SW480 (cell line): ENCODE measurements around the gene ASIP.
"Not testable (repeated sequence)": the region's sequence is repeated elsewhere in the genome, so short reads cannot be mapped to it uniquely, and the experiment has no call there.

ENCODE experiments used
- DNase-seq: peaks from one replicate; pipeline ENCODE4 v3.0.0-alpha.2; 2016; ENCODE audit warnings: low spot score

ASIP gene

DNA sequence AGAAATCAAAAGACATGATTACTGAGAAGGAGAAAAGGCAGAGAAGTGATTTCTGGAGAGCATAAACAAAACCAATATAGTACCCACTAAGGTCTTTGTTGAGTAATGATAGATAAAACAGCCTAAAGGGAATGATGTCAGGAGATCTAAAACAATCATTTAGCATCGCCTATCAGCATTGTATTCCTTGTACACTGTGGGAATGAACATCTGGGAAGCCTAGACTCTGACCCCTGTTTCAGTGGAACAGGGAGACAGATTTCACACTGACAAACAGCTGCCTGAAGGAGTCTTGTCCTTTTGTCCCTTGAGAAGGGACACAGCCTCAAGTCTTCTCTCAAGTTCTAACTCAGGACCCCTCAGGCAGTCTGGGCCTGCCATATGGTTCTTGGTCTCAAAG lies 1.7 kb downstream of the ASIP start:
- no peak for DNase-seq

DNA sequence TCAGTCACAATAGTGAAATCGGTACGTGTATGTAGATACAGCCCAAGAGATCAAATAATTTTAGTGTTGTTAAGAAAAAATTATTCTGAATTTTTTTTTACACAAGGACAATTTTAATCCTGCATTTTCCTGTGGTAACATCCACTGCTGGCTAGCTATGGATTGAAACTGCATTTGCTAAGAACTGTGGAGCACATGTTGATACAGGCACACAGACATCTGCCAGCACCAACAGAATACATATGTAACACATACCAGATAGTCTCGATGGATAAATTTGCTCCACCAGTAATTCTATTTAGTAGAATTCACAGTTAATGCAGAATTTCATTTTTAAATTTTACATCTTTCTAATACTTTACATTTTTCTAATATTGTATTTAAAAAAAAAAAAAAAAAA lies 2.2 kb downstream of the ASIP start:
- no peak for DNase-seq

DNA sequence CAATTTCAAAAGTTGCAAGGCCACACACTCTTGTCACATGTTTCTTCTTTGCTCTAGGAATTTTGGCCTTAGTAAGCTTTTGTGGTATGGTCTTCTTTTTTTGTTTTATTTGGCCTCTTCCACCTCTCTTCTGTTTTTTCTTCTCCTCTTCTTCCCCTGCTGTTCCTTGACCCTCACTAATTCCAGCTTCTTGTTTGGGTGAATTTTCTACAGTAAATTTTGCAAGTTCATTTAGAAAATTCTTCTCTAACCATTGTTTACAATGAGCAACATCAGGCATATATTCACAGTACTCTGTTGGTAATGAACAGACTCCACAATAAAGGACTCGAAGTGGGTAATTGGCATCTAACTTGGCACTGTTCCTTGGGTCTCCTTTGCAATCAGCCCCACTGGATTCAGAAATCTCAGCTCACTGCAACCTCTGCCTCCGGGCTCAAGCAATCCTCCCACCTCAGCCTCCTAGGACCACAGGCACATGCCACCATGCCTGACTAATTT lies 5.0 kb downstream of the ASIP start:
- DNase-seq = no peak

DNA sequence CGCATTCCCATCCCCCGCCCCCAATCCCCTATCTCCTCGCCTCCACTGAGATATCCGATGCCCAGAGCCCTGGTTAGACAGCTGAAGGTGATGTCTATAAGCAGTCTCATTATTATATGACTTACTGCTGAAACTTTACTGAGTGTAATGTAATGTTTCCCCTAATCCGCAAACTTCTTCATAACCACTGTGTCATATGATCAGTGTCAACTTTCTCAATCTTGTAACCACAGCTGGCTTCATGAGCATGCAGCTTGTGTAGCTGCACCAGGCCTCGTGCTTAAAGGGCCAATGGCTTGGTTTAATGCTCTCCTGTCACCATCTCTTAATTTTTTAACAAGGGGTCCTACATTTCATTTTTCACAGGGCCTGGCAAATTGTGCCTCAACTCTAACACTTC lies 8.1 kb downstream of the ASIP start:
- no peak for DNase-seq

DNA sequence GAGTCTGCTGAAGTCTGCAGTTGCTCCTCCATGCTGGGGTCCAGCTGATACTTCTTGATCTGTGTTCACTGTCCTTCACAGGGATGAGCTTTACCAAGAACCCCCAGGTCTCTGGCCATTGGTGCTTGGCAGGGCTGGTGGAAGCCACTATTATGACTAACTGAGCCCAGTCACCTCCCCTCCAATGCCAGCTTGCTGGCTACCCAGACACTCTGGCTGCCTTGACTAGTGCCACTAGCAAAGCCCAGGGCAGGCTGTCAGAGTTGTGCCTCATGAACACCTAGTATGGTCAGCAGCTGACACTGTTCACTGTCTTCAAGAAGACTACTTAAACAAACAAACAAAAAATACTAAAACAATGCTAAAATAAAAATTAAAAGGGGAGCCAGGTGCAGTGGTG lies 8.8 kb downstream of the ASIP start:
- no peak for DNase-seq

DNA sequence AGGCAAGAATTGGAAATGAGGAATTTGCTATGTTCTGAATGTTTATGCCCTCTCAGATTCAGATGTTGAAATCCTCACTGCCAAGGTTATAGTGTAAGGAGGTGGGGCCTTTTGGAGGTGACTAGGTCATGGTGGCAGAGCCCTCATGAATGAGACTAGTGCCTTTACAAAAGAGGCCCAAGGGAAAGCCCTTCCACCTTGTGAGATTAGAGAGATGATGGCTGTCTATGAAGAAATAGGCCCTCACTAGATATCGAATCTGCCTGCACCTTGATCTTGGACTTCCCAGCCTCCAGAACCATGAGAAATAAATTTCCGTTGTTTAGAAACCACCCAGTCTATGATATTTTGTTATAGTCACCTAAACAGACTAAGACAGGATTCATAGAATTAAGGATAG lies 10.4 kb downstream of the ASIP start:
- DNase-seq = no peak

DNA sequence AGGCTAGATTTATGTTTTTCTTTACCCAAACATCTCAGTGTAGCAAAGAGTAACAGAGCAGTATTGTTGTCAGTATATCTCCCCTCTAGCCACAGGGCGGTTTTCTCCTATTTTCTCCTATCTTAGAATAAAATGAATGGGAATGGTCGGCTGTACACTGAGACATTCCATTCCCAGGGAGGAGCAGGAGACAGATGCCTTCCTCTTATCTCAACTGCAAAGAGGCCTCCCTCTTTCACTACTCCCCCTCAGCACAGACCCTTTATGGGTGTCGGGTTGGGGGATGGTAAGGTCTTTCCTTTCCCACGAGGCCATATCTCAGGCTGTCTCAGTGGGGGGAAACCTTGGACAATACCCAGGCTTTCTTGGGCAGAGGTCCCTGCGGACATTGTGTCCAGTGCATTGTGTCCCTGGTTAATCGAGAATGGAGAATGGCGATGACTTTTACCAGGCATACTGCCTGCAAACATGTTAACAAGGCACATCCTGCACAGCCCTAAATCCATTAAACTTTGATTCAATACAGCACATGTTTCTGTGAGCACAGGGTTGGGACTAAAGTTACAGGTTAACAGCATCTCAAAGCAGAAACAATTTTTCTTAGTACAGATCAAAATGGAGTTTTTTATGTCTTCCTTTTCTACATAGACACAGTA lies 11.3 kb downstream of the ASIP start:
- DNase-seq = not testable (repeated sequence)

DNA sequence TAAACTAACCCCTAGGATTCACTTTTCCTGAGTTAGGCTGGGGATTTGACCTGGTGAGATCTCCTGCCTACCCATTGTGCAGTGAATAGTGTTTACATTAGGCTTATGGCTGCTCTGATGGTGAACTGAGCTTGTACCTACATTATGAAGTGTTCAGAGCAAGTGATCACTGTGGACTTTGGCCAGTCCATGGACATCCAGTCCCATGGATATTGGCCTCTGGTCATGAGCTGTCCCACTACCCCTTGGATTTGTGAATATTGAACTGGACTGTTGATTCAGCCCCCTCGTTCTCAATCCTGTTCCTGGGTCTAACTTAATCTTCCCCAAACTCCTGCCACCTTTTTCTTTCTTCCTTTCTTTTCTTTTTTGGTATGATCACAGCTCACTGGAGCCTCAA lies 13.8 kb downstream of the ASIP start:
- no peak for DNase-seq

DNA sequence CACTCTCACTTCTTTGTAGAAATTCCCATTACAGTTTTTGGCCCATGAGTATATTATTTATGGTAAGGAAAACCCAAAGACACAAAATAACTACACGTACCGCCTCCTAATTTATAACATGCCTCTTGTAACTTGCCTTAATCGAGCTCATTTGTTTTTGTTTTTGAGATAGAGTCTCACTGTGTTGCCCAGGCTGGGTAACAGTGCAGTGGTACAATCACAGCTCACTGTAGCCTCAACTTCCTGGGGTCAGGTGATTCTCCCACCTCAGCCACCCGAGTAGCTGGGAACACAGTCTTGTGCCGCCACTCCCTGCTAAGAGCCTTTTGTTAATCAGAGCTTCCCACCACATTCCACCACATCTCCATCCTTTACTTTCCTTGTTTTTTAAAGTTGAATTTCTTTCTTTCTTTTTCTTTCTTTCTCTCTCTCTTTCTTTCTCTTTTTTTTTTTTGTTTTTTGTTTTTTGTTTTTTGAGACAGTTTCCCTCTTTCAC lies 15.5 kb downstream of the ASIP start:
- no peak for DNase-seq

DNA sequence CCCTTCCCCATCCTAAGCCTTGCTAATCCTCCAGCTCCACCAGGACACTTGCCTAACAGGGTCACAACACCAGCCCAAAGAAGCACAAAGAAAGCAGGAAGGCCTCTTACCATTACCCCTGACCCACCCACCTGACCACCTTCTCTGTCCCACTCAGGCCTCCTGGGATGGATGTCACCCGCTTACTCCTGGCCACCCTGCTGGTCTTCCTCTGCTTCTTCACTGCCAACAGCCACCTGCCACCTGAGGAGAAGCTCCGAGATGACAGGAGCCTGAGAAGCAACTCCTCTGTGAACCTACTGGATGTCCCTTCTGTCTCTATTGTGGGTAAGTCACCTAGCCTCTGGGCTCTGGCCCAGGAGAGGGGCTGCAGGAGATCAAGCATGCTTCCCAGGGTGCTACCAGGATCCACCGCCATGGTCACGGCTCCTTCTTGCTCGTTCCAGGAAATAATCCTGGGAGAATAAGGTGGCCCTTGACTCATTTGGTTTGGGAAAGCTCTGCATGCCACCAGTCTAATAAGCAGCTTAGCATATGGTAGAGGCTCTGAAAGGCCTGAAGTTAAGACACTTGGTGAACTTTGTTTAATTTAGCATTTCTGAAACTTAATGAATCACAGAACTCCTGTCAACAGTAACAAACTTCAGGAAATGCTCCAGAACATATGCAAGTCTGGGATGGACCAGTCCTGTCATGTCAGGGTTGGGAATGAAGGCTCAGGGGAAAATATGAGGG lies 19.2 kb downstream of the ASIP start:
- DNase-seq = no peak

DNA sequence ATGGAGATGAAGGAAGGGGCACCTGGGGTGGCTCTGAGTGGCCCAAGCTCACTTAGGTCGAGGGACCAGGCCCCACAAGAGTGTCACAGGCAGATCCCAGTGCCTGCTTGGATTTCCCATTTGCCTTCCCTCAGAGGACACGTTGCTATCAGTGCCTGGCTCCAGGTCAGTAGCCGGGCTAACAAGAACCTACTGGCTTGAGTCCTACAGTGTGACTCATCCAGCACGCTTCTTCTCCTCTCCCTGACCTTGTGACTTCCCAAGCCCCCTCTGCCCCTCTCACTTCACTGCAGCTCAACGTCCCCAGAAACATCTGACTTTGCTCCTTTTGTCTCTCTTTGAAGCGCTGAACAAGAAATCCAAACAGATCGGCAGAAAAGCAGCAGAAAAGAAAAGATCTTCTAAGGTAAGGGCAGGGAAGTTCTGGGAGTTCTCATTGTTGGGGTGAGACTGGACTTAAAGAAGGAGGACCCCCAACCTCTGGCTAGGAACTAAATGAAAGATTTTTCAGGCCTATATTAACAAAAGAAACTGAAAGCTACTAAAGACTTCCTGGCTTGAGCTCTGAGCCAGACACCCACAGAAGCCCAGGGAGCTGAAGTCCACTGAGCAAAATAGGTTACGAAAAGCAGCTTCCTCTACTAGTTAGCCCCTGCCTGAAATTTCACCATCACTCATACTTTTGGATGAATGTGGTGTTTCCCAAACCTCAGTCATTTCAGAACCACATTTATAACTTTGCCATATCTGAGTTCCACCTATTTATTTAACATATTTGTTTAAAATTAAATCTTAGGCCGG lies 21.5 kb downstream of the ASIP start:
- DNase-seq = no peak

DNA sequence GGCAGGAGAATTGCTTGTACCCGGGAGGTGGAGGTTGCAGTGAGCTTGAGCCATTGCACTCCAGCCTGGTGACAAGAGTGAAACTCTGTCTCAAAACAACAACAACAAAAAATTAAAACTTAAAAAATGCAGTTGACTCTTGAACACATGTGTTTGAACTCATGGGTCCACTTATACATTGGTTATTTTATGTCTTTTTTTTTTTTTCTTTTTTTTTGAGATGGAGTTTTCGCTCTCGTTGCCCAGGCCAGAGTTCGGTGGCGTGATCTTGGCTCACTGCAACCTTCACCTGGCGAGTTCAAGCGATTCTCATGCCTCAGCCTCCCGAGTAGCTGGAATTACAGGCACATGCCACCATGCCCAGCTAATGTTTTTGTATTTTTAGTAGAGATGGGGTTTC lies 22.2 kb downstream of the ASIP start:
- not testable (repeated sequence) for DNase-seq

DNA sequence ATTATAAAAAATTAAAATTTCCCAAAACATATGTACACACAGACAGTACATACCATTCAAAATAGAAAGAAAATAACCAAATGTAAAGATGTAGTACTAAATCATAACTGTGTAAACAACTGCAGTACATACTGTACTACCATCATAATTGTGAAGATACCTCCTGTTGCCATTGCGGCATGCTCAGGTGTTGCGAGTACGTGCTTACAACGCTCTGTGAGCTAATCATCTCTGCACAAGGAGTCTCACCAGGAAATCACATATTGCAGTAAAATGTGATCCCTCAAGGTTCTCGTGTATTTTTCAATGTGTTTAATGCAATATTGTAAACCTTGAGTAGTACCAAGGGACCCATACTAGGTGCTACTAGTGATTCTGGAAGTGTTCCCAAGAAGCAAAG lies 22.9 kb downstream of the ASIP start:
- no peak for DNase-seq

DNA sequence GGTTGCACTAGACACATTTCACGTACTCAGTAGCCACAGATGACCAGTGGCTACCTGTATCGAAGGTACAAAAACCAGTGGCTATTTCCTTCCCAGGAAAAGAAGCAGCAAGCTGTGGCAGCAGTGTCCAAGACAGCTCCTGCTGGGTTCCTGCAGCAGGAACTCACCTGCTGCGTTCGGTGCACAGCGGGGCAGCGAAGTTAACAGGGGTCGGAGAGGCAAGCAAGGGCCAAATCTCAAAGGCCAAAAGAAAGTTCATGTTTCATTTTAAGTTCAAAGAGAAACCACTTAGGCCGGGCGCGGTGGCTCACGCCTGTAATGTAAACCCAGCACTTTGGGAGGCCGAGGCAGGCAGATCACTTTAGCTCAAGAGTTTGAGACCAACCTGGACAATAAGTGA lies 26.9 kb downstream of the ASIP start:
- DNase-seq = no peak

DNA sequence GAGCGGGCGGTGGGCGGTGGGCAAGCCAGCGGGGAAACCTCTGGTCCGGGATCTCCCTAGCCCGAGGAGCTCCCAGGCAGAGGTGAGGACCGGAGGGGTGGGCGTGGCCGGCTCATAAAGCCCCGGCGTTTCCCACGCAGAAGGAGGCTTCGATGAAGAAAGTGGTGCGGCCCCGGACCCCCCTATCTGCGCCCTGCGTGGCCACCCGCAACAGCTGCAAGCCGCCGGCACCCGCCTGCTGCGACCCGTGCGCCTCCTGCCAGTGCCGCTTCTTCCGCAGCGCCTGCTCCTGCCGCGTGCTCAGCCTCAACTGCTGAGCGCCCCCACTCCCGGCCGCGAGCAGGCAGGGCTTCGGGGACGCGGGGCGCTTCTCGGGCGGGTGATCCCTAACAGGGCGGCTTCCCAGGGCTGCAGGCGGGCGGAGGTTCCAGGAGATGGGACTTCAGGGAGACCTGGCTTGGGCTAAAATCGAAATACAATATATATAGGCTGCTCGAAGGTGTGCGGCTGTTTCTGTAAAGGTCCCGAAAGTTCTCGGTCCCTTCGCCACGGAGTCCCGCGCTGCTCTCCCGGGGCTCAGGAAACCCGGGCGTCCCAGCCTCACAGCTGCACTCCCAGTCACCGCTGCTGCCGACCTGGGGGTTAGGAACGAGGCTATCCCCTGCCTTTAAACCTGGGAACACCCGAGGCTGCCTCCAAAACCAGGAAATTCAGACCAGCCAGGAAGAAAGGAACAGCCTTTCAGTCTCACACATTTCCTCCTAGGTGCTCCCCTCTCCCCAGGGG lies 27.8 kb downstream of the ASIP start:
- DNase-seq = no peak

DNA sequence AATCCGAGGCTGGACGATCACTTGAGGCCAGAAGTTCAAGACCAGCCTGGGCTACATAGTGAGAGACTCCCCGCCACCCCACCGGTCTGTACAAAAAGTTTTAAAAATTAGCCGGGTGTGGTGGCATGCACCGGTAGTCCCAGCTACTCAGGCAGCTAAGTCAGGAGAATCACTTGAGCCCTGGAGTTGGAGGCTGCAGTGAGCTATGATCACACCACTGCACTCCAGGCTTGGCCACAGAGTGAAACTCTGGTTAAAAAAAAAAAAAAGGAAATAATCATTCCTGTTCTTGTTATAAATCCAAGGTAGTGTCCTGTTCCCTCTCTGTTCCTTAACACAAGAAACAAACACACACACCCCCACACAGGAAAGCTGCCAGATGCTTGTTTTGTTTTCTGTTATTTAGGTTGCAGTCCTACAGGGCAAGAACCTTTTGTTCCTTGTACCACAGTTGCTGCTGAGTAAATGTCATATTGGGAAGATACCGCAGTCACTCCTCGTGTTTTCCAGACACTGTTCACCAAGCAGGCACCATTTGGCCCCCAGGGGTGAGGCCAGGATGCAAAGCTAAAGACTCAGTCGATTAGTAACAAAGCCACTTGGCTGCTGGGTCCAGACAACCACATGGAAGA lies 28.9 kb downstream of the ASIP start:
- no peak for DNase-seq

DNA sequence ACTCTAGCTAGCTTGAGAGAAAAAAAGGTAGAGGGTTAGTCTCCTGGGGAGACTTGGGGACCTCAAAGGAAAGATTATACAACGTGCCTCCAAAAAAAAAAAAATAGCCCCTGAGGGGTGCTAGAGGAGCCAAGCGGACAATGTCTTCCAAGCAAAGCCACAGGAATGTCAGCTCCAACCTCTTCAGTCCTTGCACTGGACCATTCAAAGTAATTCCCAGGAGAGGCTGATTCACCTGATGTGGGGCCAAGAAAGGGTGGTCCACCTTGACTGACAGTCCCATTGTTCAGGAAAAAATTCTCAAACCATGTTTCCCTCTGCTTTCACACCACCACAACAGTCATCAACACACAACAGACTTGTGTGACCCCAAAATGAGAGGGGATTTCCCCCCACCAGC lies 30.7 kb downstream of the ASIP start:
- no peak for DNase-seq

DNA sequence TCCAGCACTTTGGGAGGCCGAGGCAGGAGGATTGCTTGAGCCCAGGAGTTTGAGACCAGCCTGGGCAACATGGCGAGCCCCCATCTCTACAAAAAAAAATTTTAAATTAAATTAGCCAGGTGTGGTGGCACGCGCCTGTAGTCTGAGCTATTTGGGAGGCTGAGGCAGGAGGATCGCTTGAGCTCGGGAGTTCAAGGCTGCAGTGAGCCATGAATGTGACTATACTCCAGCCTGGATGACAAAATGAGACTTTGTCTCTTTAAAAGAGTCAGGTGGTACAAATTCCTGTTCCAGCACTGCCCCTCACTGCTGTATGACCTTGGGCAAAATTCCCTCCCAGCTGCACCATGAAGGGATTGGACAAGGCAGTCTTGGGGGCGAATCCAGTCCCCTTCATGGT lies 33.5 kb downstream of the ASIP start:
- no peak for DNase-seq

DNA sequence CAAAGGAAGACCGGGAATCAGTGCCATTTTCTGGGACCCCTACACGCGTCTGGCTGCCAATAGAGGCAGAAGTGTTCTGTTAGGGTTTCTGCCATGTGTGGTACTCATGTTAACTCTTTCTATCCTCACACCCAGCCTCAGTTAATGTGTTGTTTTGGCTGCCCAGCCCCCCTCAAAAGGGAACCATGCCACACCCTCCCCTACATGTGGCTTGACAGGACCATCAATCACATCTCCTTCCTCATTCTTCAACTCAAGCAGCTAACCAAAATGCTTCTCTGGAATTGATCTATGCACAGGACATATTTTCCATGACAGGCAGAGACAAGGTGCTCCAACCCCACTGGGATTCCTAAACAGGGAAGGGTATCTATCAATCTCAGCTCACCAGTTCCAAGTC lies 40.0 kb downstream of the ASIP start:
- DNase-seq = no peak

DNA sequence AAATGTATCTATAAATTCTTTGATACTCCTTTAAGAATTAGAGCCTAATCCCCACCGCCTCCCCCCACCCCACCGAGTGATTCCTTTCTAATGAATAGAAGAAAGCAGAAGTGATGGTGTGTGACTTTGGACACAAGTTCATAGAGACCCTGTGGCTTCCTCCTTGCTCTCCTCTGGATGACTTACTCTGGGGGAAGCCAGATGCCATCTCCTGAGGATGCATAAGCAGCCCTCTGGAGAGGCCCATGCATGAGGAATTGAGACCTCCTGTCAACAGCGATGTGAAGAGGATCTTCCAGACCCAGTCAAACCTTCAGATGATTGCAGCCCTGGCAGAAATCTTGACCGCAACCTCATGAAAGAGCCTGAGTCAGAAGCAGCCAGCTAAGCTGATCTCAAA lies 40.8 kb downstream of the ASIP start:
- DNase-seq = no peak

DNA sequence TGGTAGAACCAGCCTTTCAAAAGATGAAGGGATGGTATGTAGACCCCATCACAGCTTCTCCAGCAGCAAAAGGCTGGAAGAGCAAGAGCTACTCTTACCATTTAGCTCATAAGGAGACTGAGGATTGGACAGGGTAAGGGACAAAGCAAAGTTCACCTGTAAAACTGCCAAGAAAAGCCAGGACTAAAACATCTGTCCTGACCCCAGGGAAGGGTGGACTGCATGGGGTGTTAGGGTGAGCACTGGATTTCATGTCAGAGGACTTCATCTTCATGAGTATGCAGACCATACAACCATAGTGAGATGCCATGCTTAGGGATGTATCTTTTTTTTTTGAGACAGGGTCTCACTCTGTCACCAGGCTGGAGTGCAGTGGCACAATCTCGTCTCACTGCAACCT lies 42.6 kb downstream of the ASIP start:
- DNase-seq = no peak

DNA sequence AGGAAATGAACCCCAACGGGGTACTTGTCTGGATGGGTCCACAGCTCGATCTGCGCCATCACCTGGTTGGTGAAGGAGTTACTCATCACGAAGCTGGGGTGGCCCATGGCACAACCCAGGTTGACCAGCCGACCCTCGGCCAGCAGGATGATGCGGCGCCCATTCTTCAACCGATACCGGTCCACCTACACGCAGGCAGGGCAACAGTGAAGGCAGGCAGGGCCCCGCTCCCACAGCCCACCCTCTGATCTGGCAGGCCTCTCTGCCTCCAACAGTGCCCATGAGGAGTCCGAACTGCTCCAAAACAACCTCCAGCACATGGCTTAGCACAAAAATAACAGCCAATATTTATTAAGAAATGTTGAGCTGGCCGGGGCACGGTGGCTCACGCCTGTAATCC lies 44.2 kb downstream of the ASIP start:
- DNase-seq = no peak
